Lower lobe of right lung (tissue), 2 donors: ENCODE data around the gene PCBD2. TPM values are rescaled to one million over a fixed set of nuclear protein-coding genes. Genes with fewer than 3 reads are reported as not detected.

Experiments
- ATAC-seq, 2 donors: fragments of 200-7000 bp; cut with Tn5 transposase; one replicate each; pipeline ENCODE4 v1.9.1; 2020 to 2022; ENCODE audit warnings: mild to moderate bottlenecking in 2 of 2, moderate library complexity in 2 of 2
- DNase-seq: peaks from one replicate; pipeline ENCODE4 v3.0.0-alpha.2; 2020
- H3K27ac ChIP-seq: fragments of 200-600 bp; one replicate; pipeline ENCODE4 v1.8.0; 2022
- H3K27me3 ChIP-seq: fragments of 200-600 bp; one replicate; pipeline ENCODE4 v1.8.0; 2022; ENCODE audit warnings: low read depth
- H3K36me3 ChIP-seq: fragments of 200-600 bp; one replicate; pipeline ENCODE4 v1.8.0; 2022; ENCODE audit warnings: mild to moderate bottlenecking
- H3K4me1 ChIP-seq: fragments of 200-600 bp; one replicate; pipeline ENCODE4 v1.8.0; 2022
- H3K4me3 ChIP-seq: fragments of 200-600 bp; one replicate; pipeline ENCODE4 v1.8.0; 2022; ENCODE audit warnings: mild to moderate bottlenecking
- H3K9me3 ChIP-seq: fragments of 200-600 bp; one replicate; pipeline ENCODE4 v1.8.0; 2022
- CTCF ChIP-seq: fragments of 200-600 bp; IDR thresholded peaks from one replicate; pipeline ENCODE4 v1.8.0; 2022; ENCODE audit warnings: antibody characterized with exemption, mild to moderate bottlenecking
- intact Hi-C: fragments of 100-400 bp; cut with DNase I; formaldehyde crosslinking; loops from one replicate; pipeline ENCODE4 v1.11.0; 2022
- total RNA-seq: library from RNA; stranded (reverse); fragmentation: NEBNext Ultra II Directional; extraction: Animal tissue kit (Norgen Biotek cat#: 25700); gene quantifications from one replicate; pipeline ENCODE4 v1.2.1, GENCODE V29; 2021
- donor health status: DM: no; HTN: yes; CAD: no; lungs with severe emphysema.

Gene PCBD2
- total RNA-seq, 1 donor from 2014 or later = 13.1 TPM

GRCh38 chr5:135004376-135004775 is 99.4 kb downstream of the PCBD2 start:
- Histone ChIP-seq H3K27me3 (no peaks in the 10 kb centered on the region), H3K27ac (no peak overlapping the region), H3K4me3 (no peak overlapping the region), H3K4me1 (no peaks in the 10 kb centered on the region), H3K36me3 (no peaks in the 10 kb centered on the region), H3K9me3 (no peaks in the 10 kb centered on the region)
- intact Hi-C loops = no loop called here
- ATAC-seq = no peak
- no peak for TF ChIP-seq CTCF
- no peak for DNase-seq

GRCh38 chr5:135005076-135005475 is 100.1 kb downstream of the PCBD2 start:
- H3K36me3 ChIP-seq = no peaks in the 10 kb centered on the region
- H3K9me3 ChIP-seq = no peaks in the 10 kb centered on the region
- H3K4me3 ChIP-seq = no peak overlapping the region
- H3K4me1 ChIP-seq = no peaks in the 10 kb centered on the region
- intact Hi-C loops = no loop called here
- no peak overlapping the region for H3K27ac ChIP-seq
- TF ChIP-seq CTCF = no peak
- no peak for DNase-seq
- H3K27me3 ChIP-seq = no peaks in the 10 kb centered on the region
- ATAC-seq = no peak

GRCh38 chr5:135007305-135007704 is 102.4 kb downstream of the PCBD2 start:
- DNase-seq (no peak), ATAC-seq (no peak)
- TF ChIP-seq CTCF = no peak
- intact Hi-C loops = no loop called here
- H3K4me1 ChIP-seq = no peaks in the 10 kb centered on the region
- H3K4me3 ChIP-seq = no peak overlapping the region
- no peaks in the 10 kb centered on the region for H3K27me3 ChIP-seq
- H3K36me3 ChIP-seq = no peaks in the 10 kb centered on the region
- H3K9me3 ChIP-seq = no peaks in the 10 kb centered on the region
- H3K27ac ChIP-seq = no peak overlapping the region

DNA sequence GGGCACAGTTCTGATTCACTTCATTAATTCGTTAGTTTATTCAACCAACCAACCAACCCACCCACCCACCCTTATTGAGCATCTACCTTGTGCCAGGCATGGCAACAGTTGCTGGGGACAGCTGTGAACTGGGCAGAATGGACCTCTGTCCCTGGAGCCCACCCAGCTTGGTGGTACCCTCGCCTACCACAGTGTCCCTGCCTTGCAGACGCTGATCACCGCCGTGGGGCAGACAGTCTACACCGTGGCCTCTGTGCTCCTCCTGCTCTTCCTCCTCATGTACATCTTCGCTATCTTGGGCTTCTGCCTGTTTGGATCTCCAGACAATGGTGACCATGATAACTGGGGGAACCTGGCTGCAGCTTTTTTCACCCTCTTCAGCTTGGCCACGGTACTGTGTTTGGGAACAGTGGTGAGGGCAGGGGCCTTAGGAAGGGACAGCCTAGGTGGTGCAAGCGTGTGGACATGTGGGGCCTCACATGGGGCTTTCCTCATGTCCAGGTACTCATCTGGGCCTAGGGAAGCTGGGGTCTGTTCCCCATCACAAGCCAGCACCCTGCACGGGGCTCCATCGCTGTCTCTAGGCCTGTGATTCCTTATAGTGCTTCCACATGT is 102.9 kb downstream of the PCBD2 start:
- ATAC-seq (no peak), DNase-seq (no peak)
- intact Hi-C loops = no loop called here

DNA sequence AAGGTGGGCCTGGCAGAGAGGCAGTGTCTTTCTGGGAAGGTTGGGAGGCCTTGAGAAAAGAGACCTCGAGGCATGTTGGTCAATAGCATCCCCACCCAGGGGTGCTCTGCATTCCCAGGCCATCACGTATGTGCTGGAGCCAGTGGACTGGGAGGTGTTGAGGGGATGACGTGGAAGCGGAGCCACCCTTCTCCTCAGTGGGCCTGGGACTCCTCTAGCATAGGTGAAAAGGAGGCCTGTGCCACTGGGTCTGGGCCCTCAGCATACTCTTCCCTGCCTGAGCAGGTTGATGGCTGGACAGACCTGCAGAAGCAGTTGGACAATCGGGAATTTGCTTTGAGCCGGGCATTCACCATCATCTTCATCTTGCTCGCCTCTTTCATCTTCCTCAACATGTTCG is 103.6 kb downstream of the PCBD2 start:
- no peaks in the 10 kb centered on the region for H3K36me3 ChIP-seq
- no peaks in the 10 kb centered on the region for H3K27me3 ChIP-seq
- no peaks in the 10 kb centered on the region for H3K9me3 ChIP-seq
- TF ChIP-seq CTCF = no peak
- intact Hi-C loops = no loop called here
- no peak overlapping the region for H3K27ac ChIP-seq
- DNase-seq = no peak
- ATAC-seq = no peak
- no peaks in the 10 kb centered on the region for H3K4me1 ChIP-seq
- H3K4me3 ChIP-seq = no peak overlapping the region

More for the DNA sequence above, 102.9 kb downstream of the PCBD2 start:
- Histone ChIP-seq H3K27ac (no peak overlapping the region), H3K27me3 (no peaks in the 10 kb centered on the region), H3K9me3 (no peaks in the 10 kb centered on the region), H3K4me3 (no peak overlapping the region), H3K4me1 (no peaks in the 10 kb centered on the region), H3K36me3 (no peaks in the 10 kb centered on the region)
- no peak for TF ChIP-seq CTCF
